Astrocyte of the spinal cord (primary cell): ENCODE data around the gene RSRC1.
"Not testable (repeated sequence)": the region's sequence is repeated elsewhere in the genome, so short reads cannot be mapped to it uniquely, and the experiment has no call there.

Experiments
- DNase-seq: peaks from one replicate; pipeline ENCODE4 v3.0.0; 2011; ENCODE audit warnings: low read depth, low spot score
- H3K4me3 ChIP-seq: 2 replicates; pipeline ENCODE4 v1.5.1; 2011; ENCODE audit warnings: low read depth, mild to moderate bottlenecking, low read length, moderate library complexity
- in situ Hi-C: cut with HindIII; loops from 2 replicates; pipeline ENCODE4 v1.10.0; 2017; ENCODE audit warnings: low sequenced_read_pairs
- TF ChIP-seq, protein P1 (sequence below): IDR thresholded peaks from 2 replicates; pipeline ENCODE4 v1.5.1; 2012; ENCODE audit warnings: low read depth, mild to moderate bottlenecking, low read length, inconsistent platforms

RSRC1 gene

DNA sequence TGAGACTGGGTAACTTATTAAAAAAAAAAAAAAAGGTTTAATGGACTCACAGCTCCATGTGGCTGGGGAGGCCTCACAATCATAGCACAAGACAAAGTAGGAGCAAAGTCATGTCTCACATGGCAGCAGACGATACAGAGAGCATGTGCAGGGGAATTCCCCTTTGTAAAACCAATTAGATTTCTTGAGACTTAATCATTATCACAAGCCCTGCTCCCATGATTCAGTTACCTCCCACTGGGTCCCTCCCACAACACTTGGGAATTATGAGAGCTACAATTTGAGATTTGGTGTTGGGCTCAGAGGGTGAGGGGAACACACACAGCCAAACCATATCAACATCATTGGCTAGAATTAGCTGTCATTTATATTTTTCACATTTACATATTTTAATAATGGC is 221.0 kb downstream of the RSRC1 start:
- in situ Hi-C loops = no loop called here
- TF ChIP-seq, protein P1, sequence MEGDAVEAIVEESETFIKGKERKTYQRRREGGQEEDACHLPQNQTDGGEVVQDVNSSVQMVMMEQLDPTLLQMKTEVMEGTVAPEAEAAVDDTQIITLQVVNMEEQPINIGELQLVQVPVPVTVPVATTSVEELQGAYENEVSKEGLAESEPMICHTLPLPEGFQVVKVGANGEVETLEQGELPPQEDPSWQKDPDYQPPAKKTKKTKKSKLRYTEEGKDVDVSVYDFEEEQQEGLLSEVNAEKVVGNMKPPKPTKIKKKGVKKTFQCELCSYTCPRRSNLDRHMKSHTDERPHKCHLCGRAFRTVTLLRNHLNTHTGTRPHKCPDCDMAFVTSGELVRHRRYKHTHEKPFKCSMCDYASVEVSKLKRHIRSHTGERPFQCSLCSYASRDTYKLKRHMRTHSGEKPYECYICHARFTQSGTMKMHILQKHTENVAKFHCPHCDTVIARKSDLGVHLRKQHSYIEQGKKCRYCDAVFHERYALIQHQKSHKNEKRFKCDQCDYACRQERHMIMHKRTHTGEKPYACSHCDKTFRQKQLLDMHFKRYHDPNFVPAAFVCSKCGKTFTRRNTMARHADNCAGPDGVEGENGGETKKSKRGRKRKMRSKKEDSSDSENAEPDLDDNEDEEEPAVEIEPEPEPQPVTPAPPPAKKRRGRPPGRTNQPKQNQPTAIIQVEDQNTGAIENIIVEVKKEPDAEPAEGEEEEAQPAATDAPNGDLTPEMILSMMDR = no peak
- H3K4me3 ChIP-seq = no peak overlapping the region
- no peak for DNase-seq

DNA sequence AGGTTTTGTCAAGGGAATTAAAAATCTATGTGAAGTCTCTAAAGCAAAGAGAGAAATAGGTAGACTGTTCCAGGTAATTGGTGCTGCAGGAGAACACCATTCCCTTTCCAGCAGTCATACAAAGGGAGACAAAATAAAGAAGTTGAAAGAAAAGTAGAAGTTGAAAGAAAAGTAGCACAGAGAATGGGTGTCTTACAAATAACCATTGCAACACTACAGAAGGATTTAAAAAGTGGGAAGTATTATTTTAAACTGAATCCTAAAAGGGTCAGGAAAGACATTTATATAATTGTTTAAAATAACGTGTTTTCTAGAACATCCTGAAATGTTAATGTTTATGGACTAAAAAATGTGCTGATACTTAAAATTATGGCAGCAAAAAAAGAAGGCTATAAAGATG is 223.8 kb downstream of the RSRC1 start:
- in situ Hi-C loops = no loop called here
- H3K4me3 ChIP-seq = no peak overlapping the region
- TF ChIP-seq, protein P1 = no peak
- no peak for DNase-seq

GRCh38 chr3:158337110-158337509 is 227.2 kb downstream of the RSRC1 start:
- no peak overlapping the region for H3K4me3 ChIP-seq
- TF ChIP-seq, protein P1 = no peak
- in situ Hi-C loops = no loop called here
- DNase-seq = no peak

- TF ChIP-seq, protein P1 = no peak
- no peak overlapping the region for H3K4me3 ChIP-seq
- DNase-seq = no peak
- in situ Hi-C loops = no loop called here
These were observed 229.7 kb downstream of the RSRC1 start for GRCh38 chr3:158339638-158340037.

- DNase-seq, in situ Hi-C loops, H3K4me3 ChIP-seq: not testable (repeated sequence)
These were observed 231.1 kb downstream of the RSRC1 start for GRCh38 chr3:158340951-158341350.

GRCh38 chr3:158347966-158348365 is 238.1 kb downstream of the RSRC1 start:
- in situ Hi-C loops = no loop called here
- TF ChIP-seq, protein P1 = no peak
- H3K4me3 ChIP-seq = no peak overlapping the region
- DNase-seq = peak; percentile 41

GRCh38 chr3:158350971-158351370 is 241.1 kb downstream of the RSRC1 start:
- H3K4me3 ChIP-seq = no peak overlapping the region
- in situ Hi-C loops = no loop called here
- TF ChIP-seq, protein P1 = no peak
- no peak for DNase-seq
